ENCODE measurements around the gene LIMS2.

GRCh38 chr2:127653421-127654083 lies 21.8 kb downstream of the LIMS2 start:
- TF ChIP-seq CTCF (IDR thresholded peaks at IDR 0.05) = no peak
- TF ChIP-seq POLR2AphosphoS5 (IDR thresholded peaks at IDR 0.05) = no peak

All from upper lobe of left lung (tissue), 4 donors.